22Rv1 (cell line): ENCODE measurements around the gene KRT17.
"Not testable (repeated sequence)": the region's sequence is repeated elsewhere in the genome, so short reads cannot be mapped to it uniquely, and the experiment has no call there.

ENCODE experiments used
- H3K27ac ChIP-seq: fragments of 450-650 bp; 2 replicates; pipeline ENCODE4 v1.5.1; 2017
- CTCF ChIP-seq: fragments of 450-650 bp; IDR thresholded peaks from 2 replicates; pipeline ENCODE4 v1.5.1; 2017; ENCODE audit warnings: mild to moderate bottlenecking
- ZFX ChIP-seq: fragments of 450-650 bp; IDR thresholded peaks from 2 replicates; pipeline ENCODE4 v1.6.1; 2017; ENCODE audit warnings: antibody characterized with exemption, borderline replicate concordance

KRT17 gene

GRCh38 chr17:41593306-41593981, 30.9 kb downstream of the KRT17 start:
- TF ChIP-seq CTCF (no peak), ZFX (no peak)
- no peak overlapping the region for H3K27ac ChIP-seq

- no peak overlapping the region for H3K27ac ChIP-seq
- no peak for TF ChIP-seq ZFX
- no peak for TF ChIP-seq CTCF
Measured at GRCh38 chr17:41592601-41593305, 31.6 kb downstream of the KRT17 start.

GRCh38 chr17:41589301-41589700, 35.1 kb downstream of the KRT17 start:
- no peak overlapping the region for H3K27ac ChIP-seq
- no peak for TF ChIP-seq ZFX
- TF ChIP-seq CTCF: no peak

GRCh38 chr17:41588126-41588810, 36.1 kb downstream of the KRT17 start:
- TF ChIP-seq ZFX (no peak), CTCF (no peak)
- no peak overlapping the region for H3K27ac ChIP-seq

GRCh38 chr17:41586863-41587495, 37.4 kb downstream of the KRT17 start, which contains the start of gene KRT14:
KRT14 (minus strand) TSS chr17:41586895; CDS start chr17:41586834, 61 bp downstream.
- H3K27ac ChIP-seq: no peak within 1 kb of the TSS
- TF ChIP-seq CTCF: no peak
- no peak for TF ChIP-seq ZFX

GRCh38 chr17:41585301-41586056, 38.9 kb downstream of the KRT17 start:
- no peak overlapping the region for H3K27ac ChIP-seq
- TF ChIP-seq CTCF (no peak), ZFX (no peak)

- H3K27ac ChIP-seq: not testable (repeated sequence)
Measured at GRCh38 chr17:41584331-41584927, 39.9 kb downstream of the KRT17 start.
